GM18508 (cell line): ENCODE measurements around the gene ZC3H7A.

Experiments used
- ATAC-seq: cut with Tn5 transposase; IDR thresholded peaks from one replicate; pipeline ENCODE4 v1.9.1; 2021; ENCODE audit warnings: moderate number of reproducible peaks; ENCODE audit not compliant: insufficient read depth, unreplicated experiment

The ZC3H7A gene

DNA sequence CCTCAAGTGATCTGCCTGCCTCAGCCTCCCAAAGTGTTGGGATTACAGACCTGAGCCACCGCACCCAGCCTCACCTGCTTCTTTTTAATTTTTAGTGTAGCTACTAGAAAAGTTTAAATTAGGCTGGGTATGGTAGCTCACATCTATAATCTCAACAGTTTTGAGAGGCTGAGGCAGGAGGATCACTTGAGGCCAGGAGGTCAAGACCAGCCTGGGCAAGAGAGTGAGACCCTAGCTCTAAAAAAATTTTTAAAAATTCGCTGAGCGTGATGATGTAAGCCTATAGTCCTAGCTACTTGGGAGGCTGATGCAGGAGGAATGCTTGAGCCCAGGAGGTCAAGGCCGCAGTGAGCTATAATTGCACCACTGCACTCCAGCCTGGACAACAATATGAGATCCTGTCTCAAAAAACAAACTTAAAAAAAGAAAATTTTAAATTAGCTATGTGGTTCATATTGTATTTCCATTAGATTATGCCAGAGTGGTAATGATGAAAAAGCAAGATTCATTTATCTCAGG, 89.3 kb downstream of the ZC3H7A start:
- no peak for ATAC-seq

- no peak for ATAC-seq
Measured at GRCh38 chr16:11706180-11706742, 90.8 kb downstream of the ZC3H7A start.

DNA sequence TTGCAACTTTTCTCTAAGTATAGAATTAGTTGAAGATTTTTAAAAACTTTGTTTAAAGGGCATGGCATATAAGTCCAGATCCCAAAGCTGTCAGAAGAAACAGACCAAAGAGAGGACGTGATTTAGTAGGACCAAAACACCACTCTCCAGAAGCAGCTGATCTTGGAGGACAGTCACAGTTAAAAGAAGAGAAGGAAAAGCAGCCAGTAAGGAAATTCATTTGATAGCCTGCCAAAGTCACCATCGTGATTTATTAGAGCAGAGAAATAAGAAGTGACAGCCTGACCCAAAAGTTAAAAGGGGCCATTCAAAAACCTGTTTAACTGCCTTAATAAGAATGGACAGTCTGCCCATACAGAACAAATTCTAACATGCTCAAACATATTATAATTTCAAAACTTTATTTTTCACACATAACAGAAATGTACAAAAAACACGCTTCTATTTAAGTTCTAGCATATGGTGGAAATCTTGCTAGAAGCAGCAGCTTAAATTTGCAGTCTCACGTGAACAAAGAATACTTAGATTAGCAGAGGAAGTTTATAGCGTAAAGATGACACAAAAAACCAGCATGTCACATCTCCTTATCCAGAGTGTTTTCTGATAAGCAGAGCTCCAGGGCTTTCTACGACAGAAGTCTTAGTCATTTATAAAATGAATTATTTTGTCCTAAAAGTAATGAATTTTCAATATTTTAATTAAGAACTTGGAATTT, 91.6 kb downstream of the ZC3H7A start:
- ATAC-seq: no peak
